ENCODE measurements around the gene GRIA4.

DNA sequence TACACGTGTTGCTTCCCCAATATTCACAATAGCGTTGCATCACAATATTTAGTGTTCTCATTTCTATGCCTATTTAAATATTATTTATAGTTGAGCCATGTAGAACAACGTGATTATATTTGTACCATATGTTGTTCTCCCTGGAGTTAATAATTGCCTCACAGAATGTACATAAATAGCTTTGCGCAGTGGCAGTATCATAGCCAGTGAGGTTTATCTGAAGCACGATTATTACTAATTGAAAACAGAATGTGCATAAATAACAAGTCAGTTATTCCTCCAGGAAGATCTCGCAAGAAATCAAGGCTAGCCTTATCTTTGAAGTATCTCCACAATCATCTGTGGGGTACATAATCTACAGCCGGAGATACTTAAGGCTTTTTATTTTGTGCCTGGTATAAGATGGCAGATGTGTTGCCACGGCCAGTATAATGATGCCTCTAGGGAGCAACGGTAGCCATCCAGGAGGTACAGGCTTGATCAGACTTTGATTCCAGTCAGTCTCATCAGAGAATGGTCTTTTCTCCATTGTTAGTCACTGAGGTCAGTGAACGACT, 214.7 kb downstream of the GRIA4 start:
- TF ChIP-seq, protein P1, sequence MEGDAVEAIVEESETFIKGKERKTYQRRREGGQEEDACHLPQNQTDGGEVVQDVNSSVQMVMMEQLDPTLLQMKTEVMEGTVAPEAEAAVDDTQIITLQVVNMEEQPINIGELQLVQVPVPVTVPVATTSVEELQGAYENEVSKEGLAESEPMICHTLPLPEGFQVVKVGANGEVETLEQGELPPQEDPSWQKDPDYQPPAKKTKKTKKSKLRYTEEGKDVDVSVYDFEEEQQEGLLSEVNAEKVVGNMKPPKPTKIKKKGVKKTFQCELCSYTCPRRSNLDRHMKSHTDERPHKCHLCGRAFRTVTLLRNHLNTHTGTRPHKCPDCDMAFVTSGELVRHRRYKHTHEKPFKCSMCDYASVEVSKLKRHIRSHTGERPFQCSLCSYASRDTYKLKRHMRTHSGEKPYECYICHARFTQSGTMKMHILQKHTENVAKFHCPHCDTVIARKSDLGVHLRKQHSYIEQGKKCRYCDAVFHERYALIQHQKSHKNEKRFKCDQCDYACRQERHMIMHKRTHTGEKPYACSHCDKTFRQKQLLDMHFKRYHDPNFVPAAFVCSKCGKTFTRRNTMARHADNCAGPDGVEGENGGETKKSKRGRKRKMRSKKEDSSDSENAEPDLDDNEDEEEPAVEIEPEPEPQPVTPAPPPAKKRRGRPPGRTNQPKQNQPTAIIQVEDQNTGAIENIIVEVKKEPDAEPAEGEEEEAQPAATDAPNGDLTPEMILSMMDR (IDR thresholded peaks at IDR 0.05; ENCODE audit: insufficient read depth, low read depth, low read length): no peak
- no peak for TF ChIP-seq EZH2 (IDR thresholded peaks at IDR 0.05; ENCODE audit: insufficient read depth, low read length)
